NCI-H69 (cell line): ENCODE measurements around the gene UBE2E2.
"Not testable (repeated sequence)": the region's sequence is repeated elsewhere in the genome, so short reads cannot be mapped to it uniquely, and the experiment has no call there.

Source experiments
- DNase-seq: peaks from one replicate; lab custom pipeline; 2025; lab: John Stamatoyannopoulos, UW

UBE2E2 gene

DNA sequence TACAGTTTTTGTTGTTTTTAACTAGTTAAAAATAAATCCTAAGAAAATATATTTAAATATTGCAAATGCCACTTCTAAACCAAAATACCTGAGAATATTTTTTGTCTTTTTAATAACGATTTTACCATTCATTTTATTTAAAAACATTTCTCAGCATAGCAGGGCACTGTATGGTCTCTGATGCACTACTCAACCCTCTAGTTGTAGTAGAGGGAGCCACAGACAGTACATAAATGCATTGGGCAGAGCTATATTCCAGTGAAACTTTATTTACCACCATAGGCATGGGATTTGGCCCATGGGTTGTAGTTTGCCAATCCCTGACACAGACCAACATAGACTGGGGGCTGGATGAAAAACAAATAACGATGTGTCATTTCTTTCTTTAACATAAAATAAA lies 388.2 kb downstream of the UBE2E2 start:
- DNase-seq, result no peak

DNA sequence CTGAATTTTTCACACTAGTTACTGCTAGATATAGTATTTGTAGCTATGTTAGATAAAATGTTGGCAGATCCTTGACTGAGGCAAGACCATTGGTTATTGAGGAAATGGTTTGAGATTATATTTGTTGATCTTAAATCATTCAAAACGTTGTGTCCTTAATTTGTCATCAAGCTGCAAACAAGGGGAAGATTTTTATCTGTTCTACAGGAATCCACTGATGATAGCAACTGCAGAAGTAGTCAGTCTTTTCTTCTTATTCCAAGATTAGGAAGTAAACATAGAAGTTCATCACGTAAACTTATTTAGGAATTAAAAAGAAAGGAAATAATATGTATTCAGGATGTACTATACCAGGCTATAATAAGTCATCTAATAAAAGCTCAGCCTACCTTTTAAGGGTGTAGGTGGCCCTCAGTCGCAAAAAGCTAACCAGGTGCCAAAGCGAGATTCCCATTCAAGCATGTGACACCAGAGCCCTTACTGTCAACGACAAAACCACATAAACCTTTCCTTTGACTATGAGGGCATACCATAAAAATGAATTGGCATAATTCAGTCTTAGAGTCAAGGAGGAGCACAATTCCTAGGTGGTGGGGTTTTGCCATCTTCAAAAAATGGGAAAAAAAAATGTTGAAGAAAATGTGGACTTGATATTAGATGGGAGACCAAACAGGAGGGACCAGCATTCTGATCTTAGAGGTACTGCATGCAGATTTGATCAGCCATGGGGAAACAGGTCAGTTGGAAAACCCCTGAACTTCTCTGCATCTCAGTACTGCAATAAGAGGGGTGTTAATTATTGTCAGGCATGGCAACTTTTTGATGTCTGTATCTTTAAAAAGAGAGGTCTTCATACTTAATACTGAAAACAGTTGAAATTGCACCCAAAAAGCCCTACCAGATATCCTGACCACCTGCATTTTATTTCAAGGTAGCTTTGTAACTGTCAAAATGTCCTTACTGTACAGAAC lies 390.1 kb downstream of the UBE2E2 start:
- no peak for DNase-seq

DNA sequence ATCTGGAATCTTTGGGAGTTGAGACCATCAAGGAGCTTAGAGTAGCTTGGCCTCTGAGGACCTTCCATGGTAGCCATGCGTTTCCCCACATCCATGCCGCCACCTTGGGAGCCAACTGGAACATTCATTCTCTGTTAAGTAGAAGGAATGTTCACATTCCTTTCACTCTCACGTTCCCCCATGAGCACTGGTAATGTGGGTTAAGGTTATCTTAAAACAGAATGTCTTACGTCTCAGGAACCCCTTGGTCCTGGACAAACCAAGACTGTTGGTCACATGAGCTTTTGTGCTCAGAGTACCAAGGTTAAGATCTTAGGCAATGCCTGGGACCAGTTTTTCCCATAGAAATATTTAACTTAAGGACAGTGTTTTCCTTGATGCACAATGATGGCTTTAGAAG lies 390.9 kb downstream of the UBE2E2 start:
- DNase-seq, result no peak

DNA sequence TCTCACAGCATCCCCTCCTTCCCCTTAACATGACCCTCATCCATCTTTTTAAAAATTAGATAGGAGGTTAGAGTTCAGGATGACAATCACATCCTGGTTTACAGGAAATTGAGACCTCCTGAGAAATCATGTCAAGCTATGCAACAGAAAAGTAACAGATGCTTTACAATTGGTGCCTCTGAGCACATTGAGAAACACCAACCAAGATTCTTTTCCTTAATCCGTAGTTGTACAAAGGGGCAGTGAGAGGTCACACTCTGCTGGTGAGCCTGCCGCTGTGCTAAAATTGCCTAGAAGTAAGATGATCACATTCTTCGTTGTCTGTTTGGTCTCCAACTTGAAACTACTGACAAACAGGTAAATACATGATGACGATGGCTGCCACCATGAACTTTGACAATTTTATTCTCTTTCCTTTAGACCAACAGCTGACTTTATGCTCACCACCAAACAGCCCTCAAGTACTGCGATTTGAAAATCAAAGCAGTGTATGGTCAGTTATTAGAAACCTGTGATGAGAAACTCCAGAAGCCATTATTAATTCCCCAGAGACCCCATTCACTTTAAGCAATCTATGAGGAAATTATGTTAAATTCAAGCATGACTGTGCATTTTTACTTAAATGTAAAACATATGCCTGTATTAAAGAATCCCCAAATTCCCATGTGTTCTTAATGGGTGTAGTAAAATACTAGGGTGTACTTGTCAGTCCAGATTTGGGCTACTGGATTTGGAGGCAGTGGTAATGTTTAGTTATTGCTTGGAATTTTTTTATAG lies 392.0 kb downstream of the UBE2E2 start:
- DNase-seq, result no peak

DNA sequence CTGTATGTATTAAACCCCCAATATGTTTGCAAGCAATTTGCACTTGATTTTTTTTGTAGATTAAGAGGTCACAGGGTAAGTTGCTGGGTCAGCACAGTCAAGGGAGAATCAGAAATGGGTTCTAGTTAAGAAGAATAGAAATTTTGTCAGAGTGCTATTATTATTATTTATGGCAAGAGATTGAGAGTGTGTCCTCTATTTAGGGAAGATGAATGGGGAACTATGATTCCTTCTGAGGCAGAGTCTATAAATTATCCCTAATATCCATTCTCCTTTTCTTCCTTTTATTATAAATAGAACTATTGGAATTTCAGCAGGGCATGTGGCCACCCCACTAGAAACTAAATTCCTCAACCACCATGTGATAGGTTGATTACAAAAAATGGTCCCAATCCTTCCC lies 392.7 kb downstream of the UBE2E2 start:
- no peak for DNase-seq

DNA sequence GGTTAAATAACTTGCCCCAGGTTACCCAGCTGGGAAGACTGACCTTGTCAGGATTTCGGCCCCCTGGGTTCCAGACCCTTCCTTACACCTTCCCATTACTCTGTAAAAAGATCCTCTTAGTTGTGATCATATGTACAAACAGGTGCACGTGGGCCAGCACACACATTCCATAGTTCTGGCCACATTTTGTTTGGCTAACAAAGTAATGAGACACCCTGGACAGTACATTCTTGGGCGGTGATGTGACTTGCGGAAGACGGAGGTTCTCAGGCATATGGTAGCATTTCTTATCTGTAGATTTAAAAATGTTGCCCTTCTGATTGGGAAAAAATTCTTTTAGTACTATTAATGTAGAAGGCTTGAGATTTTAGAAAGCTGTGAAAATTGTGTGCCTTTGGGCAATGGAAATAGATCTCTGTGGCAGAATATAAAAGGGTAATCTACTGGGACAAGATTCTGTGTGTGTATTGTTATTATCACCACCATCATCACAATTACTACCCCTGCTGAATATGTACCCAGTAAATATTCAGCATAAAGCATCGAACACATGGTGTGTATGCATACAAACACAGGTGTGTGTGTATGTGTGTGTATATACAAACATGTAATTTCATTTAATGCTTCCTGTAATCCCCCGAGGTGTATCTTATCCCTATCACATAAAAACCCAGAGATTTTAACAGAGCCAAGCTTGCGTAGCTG lies 397.2 kb downstream of the UBE2E2 start:
- DNase-seq, result peak; percentile 72

DNA sequence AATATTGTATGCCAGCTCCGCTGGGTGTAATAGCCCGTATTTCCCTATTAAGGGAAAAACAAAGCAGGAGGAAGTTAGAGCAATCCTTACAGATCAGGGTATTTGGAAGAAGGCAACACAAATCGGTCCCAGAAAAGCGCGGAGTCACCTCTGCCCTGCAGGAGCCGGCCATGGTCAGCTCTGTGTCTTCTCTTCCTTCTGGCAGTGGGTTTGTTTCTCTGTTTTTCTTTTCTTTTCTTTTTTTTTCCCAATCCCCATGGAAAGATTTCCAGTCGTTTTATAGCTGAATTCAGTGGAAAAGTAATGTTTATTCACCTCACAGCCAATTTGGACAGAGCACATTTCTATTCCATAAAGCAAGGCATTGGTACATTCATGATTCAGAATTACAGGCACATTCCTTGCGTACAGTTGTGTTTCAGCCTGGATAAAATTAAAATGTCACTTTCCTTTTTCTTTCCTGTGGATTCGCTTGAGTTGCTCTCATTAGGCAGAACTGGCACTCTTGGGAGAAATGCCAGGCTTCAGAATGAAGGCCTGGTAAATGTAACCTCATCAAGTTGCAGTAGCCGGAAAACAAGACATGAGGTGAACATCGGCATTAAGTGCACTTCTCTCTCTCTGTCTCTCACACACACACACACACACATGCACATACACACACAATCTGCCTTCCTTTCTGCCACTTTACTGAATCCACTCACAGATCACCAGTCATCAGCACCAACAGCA lies 398.1 kb downstream of the UBE2E2 start:
- no peak for DNase-seq

DNA sequence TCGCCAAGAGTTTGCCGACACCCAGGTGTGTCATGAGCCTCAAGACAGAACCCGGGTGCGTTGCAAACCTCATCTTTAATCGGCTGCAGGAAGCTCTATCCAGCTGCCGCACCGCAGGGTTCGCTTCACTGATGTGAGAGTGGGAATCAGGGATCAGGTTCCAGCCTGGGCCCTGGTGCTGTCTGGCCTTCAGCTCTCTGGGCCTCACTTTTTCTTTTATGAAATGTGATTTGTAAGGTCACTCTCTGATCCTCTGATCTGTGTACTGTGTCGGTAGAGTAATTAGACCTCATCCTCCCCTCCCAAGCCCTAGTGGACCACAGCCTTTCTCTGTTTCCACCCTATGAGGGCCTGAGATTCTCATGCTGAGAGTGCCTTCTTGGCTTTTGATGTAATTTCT lies 399.8 kb downstream of the UBE2E2 start:
- DNase-seq, result peak; percentile 20

DNA sequence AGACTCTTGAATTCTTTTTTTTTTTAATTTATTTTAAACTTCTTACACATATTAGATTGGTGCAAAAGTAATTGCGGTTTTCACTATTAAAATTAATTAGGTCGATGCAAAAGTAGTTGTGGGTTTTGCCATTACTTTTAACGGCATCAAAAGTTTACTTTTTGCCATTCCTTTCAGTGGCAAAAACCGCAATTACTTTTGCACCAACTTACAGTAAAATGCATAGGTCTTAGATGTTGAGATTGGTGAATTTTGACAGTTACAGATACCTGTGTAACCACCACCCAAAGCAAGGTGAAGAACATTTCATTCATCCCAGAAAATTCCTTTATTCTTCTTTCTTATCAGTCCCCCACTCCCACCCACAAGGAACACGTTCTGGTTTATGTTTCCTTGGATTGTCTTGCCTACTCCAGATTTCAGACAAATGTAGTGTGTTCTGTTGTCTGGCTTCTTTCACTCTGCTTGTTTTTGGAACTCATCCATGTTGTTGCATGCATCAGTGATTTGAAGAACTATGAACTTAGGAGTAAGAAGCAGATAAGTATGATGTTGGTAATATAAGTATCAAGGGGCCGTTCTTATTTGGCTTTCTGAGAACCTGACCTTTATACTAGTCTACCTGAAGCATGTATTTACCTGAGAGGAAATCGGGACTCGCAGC lies 404.2 kb downstream of the UBE2E2 start:
- no peak for DNase-seq

DNA sequence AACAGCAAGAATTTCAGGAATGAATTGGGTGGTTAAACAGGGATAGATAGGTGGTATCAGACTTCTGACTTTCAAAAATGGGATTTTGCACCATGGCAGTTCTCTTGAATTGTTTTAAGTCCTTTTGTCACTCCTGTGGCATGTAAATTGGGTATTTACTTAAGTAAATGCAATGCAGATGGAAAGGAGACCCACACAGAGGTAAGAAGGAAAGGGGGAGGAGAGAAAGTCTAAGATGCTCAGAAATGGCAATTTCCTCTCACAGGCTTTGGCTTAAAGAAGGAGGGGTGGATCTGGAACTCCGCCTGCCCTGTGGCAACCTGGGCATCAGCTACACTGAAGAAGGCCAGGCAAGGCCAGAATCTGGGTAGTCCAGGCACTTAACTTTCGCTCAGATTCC lies 405.5 kb downstream of the UBE2E2 start:
- no peak for DNase-seq

DNA sequence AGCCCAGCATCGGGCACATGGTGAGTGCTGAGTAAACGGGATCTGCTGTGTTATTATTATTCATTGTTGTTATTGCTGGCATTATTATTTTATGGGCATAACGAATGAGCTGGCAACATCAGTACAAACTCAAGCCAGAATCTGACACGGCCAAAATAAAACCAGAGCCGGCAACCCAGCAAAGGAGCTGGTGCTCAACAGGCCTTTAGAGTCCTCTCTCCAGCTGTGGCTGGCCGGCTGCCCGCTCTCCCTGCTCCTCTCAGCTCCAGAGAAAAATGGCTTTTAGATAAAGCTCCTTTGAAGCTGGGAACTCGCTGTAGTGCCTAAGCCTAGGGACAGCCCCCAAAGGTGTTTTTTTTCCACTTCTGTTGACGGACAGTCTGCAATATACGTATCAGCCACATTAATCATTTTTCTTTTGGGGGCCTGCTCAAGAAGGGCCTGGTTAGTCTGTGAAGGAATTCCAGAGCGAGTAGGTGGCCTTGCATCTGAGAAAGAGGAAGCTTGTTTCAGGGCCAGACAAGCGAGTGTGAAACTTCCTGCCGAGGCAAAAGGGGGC lies 408.7 kb downstream of the UBE2E2 start:
- DNase-seq, result no peak

DNA sequence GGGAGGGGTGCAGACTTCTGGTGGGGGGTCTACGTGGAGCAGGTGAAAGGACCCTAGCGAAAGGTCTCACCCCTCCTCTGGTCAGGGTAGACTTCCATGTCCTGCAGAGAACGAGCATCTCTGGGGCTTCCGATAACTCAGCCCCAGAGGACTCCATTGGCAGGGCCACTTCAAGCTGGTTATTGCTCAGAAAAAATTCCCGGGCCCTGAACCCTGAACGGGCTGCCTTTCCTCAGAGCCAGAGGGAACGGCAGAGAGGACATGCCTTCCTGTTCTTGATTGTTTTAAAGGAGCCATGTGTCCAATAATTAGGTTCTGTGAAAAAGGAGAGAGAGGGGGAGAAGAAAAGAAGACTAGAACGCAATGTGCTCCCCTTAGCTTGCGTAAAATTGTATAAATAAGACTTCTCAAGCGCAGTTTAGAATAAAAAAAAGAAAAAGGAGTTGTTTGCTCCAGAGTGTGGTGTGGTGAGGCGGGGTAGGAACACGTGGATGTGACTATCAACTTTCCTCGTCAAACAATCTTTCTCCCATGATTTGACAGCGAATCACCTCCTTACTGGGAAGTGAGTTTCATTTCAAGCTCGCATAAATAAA lies 409.3 kb downstream of the UBE2E2 start:
- DNase-seq, result no peak

DNA sequence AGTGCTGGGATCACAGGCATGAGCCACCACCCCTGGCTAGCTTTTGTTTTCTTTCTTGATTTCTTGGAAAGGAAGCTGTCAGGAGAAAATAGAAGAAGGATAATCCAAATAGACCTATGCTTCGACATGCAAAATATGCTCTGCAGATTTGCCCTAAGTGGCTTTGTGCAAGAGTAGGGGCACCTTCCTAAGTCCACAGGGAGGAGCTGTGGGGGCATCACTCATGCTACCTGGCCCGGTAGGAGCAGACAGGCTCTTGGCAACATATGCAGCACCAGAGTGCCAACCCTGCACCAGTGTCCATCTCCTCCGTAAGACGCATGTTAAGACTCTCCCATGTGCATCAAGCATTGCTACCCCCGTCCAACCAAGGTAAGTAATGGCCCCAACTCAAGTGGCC lies 411.9 kb downstream of the UBE2E2 start:
- peak; percentile 5 for DNase-seq

DNA sequence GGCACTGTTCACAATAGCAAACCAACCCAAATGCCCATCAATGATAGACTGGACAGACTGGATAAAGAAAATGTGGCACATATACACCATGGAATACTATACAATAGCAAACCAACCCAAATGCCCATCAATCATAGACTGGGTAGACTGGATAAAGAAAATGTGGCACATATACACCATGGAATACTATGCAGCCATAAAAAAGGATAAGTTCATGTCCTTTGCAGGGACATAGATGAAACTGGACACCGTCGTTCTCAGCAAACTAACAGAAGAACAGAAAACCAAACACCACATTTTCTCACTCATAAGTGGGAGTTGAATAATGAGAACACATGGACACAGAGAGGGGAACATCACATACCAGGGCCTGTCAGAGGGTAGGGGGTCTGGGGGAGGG lies 415.3 kb downstream of the UBE2E2 start:
- DNase-seq, result not testable (repeated sequence)

DNA sequence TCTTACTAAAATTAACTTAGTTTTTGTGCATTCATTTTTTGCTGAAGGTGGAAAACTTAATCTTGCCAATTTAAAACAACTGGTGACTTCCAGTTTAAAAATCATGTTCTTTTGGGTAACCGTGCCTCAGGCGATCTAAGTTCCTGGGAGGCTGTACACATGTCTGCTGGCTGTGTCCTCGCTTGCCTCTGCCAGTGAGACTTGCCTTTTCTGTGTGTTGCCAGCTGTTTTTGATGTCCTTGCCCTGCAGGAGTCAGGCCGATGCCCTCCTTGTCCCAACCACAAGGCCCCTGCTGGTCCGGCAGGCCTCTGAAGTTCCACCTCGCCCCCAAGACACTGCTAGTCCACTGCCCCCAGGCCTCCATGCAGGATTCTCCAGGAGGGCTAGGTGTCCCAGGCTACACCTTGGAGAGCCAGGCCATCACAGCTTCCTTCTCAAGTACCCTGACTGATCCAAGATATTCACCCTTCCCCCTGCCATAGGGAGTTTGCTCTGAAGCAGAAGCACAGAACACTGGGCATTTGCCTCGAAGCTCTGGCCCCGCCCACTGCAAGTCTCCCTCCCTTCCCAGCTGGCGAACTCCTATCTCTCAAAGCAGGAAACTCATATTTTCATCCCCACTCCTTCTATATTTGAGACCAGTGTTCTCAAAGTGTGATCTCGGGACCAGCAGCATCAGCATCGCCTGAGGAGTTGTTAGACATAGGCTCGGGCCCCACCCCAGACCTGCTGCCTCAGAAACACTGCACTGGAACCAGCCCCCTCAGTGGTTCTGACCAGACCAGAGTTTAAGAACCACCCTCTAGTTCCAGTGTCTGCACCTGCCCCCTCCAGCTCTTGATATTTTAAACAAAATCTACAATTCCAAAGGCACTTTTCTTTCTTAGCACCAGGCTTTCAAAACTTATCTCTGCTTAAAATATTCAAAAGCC lies 416.8 kb downstream of the UBE2E2 start:
- DNase-seq, result no peak

DNA sequence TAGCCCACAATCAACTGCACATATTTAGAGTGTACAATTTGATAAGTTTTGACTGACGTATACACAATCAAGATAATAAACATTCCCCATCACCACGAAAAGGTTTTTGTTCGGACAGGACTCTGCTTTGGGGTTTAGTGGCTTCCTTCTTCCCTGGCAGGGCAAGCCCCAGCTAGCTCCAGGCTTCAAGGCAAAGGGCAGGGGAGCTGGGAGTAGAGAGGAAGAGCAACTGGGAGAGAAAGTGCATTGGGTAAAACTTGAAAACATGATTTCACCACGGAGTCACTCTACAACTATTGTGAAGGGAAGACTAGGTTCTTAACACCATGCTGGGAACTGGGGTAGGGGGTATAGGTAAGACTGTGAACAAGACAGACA lies 417.5 kb downstream of the UBE2E2 start:
- DNase-seq, result no peak

DNA sequence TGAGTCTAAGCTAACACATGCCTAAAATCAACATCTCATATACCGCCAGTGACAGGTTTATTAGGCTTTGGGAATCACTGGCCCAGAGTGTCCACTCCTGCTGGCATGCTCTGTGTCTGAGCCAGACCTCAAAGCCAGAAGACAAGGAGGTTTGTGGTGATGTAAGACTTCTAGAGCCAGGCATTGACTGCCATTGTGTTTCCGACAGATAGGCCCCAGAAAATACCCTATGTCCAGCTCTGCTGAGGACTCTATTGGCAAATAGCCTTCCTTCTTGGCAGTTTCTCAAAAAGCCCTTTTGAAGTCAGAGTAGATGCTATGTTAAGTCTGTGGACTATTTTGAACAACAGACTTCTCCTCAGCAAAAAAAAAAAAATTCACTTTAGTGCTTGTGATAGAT lies 420.7 kb downstream of the UBE2E2 start:
- no peak for DNase-seq

DNA sequence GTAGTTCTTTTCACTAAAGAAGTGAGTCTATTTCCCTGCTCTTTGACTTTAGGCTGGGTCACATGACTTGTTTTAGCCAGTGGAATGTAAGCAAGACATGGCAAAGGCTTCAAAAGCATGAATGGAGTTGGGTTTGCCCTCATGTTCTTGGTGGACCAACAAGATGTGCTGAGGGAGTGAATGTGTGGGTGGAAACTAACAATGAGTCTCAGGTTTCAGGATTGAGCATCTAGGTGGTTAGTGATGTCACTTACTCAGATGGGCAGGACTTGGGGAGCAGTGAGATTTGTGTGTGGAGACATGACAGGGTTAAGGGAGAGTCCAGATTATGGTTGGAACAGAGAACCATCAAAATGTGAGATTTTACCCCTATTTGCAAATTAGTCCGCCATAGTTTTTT lies 421.2 kb downstream of the UBE2E2 start:
- no peak for DNase-seq

DNA sequence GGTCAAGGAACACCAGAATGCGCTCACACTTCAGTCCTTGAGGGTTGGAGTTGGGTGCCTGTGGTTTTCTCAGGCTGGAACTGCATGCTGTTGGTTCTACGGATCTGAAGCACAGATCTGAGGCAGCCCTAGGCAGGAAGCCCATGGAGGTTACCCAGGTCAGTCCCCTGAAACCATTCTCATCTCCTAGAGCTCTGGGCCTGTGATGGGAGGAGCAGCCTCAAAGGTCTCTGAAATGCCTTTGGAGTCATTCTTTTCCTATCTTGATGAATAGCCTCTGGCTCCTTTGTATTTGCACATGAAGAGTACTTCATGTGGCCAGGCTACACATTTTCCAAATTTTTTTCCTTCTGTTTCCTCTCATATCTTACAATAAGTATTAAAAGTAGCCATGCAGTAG lies 423.3 kb downstream of the UBE2E2 start:
- no peak for DNase-seq
